Measurements from ENCODE around the gene FAM228A. TPM values are rescaled to one million over a fixed set of nuclear protein-coding genes. Genes with fewer than 3 reads are reported as not detected.

The FAM228A gene
- total and polyA plus RNA-seq, 2 experiments from 2014 or later, result 0.13 TPM; not detected in 1

DNA sequence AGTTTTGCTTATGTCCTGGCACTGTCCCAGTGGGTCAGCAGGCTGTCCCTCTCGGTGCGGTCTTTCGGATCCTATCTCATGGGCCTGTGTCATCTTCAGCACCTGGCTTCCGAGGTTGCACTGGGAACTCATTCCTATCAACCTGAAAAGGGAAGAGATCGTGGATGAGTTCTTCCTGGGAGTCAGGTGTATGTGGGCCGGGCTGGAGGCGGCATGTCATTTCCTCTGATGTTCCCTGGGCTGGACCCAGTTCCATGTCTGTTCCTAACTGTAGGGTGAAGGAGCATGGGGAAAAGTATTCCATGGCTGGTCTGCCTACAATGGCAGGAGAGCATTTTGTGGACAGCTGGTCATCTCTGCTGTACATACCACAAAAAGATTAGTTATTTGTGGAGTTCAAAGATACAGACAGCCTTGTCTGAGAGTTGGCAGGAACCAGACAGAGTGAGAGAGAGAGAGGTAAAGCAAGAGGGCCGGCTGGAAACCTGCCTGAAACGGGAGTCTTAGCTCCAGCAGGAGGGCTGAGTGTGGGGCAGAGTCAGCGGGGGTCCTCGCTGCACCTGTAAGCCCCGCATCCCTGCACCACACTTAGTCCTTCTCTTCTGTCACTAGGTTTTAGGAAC lies 25.2 kb downstream of the FAM228A start:
- TF ChIP-seq, protein P1, sequence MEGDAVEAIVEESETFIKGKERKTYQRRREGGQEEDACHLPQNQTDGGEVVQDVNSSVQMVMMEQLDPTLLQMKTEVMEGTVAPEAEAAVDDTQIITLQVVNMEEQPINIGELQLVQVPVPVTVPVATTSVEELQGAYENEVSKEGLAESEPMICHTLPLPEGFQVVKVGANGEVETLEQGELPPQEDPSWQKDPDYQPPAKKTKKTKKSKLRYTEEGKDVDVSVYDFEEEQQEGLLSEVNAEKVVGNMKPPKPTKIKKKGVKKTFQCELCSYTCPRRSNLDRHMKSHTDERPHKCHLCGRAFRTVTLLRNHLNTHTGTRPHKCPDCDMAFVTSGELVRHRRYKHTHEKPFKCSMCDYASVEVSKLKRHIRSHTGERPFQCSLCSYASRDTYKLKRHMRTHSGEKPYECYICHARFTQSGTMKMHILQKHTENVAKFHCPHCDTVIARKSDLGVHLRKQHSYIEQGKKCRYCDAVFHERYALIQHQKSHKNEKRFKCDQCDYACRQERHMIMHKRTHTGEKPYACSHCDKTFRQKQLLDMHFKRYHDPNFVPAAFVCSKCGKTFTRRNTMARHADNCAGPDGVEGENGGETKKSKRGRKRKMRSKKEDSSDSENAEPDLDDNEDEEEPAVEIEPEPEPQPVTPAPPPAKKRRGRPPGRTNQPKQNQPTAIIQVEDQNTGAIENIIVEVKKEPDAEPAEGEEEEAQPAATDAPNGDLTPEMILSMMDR (IDR thresholded peaks at IDR 0.05; ENCODE audit: poor library complexity), result no peak
- TF ChIP-seq EZH2phosphoT487 (IDR thresholded peaks at IDR 0.05; ENCODE audit: low read depth, severe bottlenecking, unreplicated experiment), result no peak
- no peak for TF ChIP-seq EZH2 (IDR thresholded peaks at IDR 0.05; ENCODE audit: borderline replicate concordance)
- Histone ChIP-seq H3K4me3 (no peak overlapping the region), H3K9me2 (replicated peaks; ENCODE audit: insufficient read depth) (no peaks in the 10 kb centered on the region), H3K79me2 (no peaks in the 10 kb centered on the region), H3K4me2 (no peak overlapping the region), H3K9me3 (ENCODE audit: low read depth) (no peaks in the 10 kb centered on the region), H3K27ac (no peak overlapping the region), H4K20me1 (ENCODE audit: insufficient read depth, poor library complexity, severe bottlenecking) (no peaks in the 10 kb centered on the region), H2AFZ (no peak overlapping the region), H3K27me3 (no peaks in the 10 kb centered on the region), H3K4me1 (ENCODE audit: insufficient read depth) (peaks cover 7% of the 10 kb centered on the region), H3K36me3 (replicated peaks; ENCODE audit: insufficient read depth, low read depth) (no peaks in the 10 kb centered on the region)
- DNase-seq (ENCODE audit: low spot score), result no peak
- WGBS (ENCODE audit: low lambda C conversion rate, missing lambda C conversion rate), result 88% methylated on average over 12 of the region's 12 CpGs

DNA sequence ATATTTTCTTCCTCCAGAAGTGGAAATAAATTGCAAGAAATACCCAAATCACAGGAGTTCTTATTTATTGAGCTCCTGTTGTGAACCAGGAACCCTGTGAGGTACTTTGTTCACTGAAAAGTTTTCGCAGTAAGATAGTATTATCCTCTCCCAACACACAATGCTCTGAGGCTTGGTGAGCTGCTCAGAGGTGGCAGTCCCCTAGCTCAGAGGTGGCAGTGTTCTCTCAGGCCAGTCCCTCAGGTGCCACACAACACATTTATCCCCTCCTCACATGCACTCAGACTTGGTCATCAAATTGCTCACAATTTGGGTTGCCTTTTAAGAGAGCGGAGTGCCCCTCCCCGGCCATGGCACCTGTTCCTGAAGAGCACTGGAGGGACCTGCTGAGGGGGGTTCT lies 25.9 kb downstream of the FAM228A start:
- H3K9me2 ChIP-seq (replicated peaks; ENCODE audit: insufficient read depth), result no peaks in the 10 kb centered on the region
- TF ChIP-seq, protein P1 (IDR thresholded peaks at IDR 0.05; ENCODE audit: poor library complexity), result no peak
- TF ChIP-seq EZH2phosphoT487 (IDR thresholded peaks at IDR 0.05; ENCODE audit: low read depth, severe bottlenecking, unreplicated experiment) (no peak), EZH2 (IDR thresholded peaks at IDR 0.05; ENCODE audit: borderline replicate concordance) (no peak)
- no peaks in the 10 kb centered on the region for H3K36me3 ChIP-seq (replicated peaks; ENCODE audit: insufficient read depth, low read depth)
- no peak for DNase-seq (ENCODE audit: low spot score)
- peaks cover 7% of the 10 kb centered on the region for H3K4me1 ChIP-seq (ENCODE audit: insufficient read depth)
- H3K4me3 ChIP-seq, result no peak overlapping the region
- 100% methylated on average over 3 of the region's 3 CpGs for WGBS (ENCODE audit: low lambda C conversion rate, missing lambda C conversion rate)
- H2AFZ ChIP-seq, result no peak overlapping the region
- H3K4me2 ChIP-seq, result no peak overlapping the region
- H3K9me3 ChIP-seq (ENCODE audit: low read depth), result no peaks in the 10 kb centered on the region
- H3K79me2 ChIP-seq, result no peaks in the 10 kb centered on the region
- no peak overlapping the region for H3K27ac ChIP-seq
- H3K27me3 ChIP-seq, result no peaks in the 10 kb centered on the region
- H4K20me1 ChIP-seq (ENCODE audit: insufficient read depth, poor library complexity, severe bottlenecking), result no peaks in the 10 kb centered on the region

DNA sequence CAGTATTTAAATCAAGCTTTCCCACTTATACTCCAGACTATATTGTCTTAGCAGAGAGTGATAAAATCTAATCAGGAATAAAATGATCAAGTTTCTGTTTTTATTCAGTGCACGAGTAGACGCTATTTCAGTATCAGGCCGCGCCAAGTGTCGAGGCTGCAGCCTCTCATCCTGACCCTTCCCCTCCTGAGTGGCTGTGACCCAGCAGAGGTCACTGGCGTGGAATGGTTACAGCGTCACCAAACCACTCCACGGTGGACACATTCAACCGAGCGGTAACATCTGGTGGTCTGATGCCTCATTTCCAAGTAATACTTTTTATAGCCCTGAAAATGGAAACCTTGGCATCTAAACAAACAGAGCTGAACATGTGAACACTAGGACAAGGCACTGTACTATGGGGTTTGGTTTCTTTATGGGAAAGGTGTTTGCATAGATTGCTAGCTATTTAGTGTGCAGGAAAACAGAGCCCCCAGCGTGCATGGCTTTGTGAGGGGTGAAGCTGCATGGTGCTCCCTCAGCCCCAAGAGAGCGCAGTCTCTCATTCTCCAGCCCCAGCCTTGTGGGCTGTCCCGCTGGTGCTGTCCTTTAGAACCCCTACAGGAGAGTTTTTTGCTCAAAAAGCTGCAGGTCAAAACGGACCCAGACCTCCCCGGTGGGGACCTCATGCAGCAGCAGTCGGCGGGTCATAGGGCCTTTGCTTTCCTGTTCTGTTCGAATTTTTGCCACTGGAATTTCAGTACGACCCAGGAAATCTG lies 28.4 kb downstream of the FAM228A start:
- 77% methylated on average over 19 of the region's 19 CpGs for WGBS (ENCODE audit: low lambda C conversion rate, missing lambda C conversion rate)
- Histone ChIP-seq H3K27me3 (no peaks in the 10 kb centered on the region), H3K36me3 (replicated peaks; ENCODE audit: insufficient read depth, low read depth) (no peaks in the 10 kb centered on the region), H3K9me3 (ENCODE audit: low read depth) (no peaks in the 10 kb centered on the region), H3K9me2 (replicated peaks; ENCODE audit: insufficient read depth) (no peaks in the 10 kb centered on the region), H4K20me1 (ENCODE audit: insufficient read depth, poor library complexity, severe bottlenecking) (no peaks in the 10 kb centered on the region), H3K4me1 (ENCODE audit: insufficient read depth) (peaks cover 7% of the 10 kb centered on the region), H3K27ac (no peak overlapping the region), H3K4me2 (no peak overlapping the region), H2AFZ (no peak overlapping the region), H3K4me3 (no peak overlapping the region), H3K79me2 (no peaks in the 10 kb centered on the region)
- DNase-seq (ENCODE audit: low spot score), result no peak
- TF ChIP-seq EZH2 (IDR thresholded peaks at IDR 0.05; ENCODE audit: borderline replicate concordance), result no peak
- TF ChIP-seq, protein P1 (IDR thresholded peaks at IDR 0.05; ENCODE audit: poor library complexity), result no peak
- no peak for TF ChIP-seq EZH2phosphoT487 (IDR thresholded peaks at IDR 0.05; ENCODE audit: low read depth, severe bottlenecking, unreplicated experiment)
